Liver (tissue), 9 donors: ENCODE data around the gene TMTC1. TPM values are rescaled to one million over a fixed set of nuclear protein-coding genes. Genes with fewer than 3 reads are reported as not detected.

Source experiments
- DNase-seq: peaks from one replicate; pipeline ENCODE4 v3.0.0-alpha.2; 2017; ENCODE audit warnings: low spot score
- H3K27ac ChIP-seq, 2 donors: one replicate each; pipeline ENCODE4 v1.7.0; 2013; ENCODE audit warnings: inconsistent platforms in 2 of 2, low read length in 2 of 2, control low read depth in 1 of 2, low read depth in 1 of 2, mild to moderate bottlenecking in 1 of 2
- H3K27me3 ChIP-seq, 4 donors: one replicate each; pipeline versions ENCODE4 v1.6.1 to v1.7.0; 2013; ENCODE audit warnings: low read length in 3 of 4, inconsistent platforms in 1 of 4, mild to moderate bottlenecking in 1 of 4, moderate library complexity in 1 of 4; ENCODE audit not compliant: control insufficient read depth in 4 of 4, insufficient read depth in 4 of 4
- H3K36me3 ChIP-seq, 4 donors: one replicate each; pipeline versions ENCODE4 v1.6.1 to v1.7.0; 2013; ENCODE audit warnings: low read length in 3 of 4, mild to moderate bottlenecking in 3 of 4, low read depth in 1 of 4, moderate library complexity in 1 of 4; ENCODE audit not compliant: control insufficient read depth in 4 of 4, insufficient read depth in 3 of 4
- H3K4me1 ChIP-seq, 4 donors: one replicate each; pipeline versions ENCODE4 v1.6.1 to v1.7.0; 2013; ENCODE audit warnings: low read length in 3 of 4, mild to moderate bottlenecking in 3 of 4, moderate library complexity in 1 of 4; ENCODE audit not compliant: control insufficient read depth in 4 of 4, insufficient read depth in 4 of 4
- H3K4me3 ChIP-seq, 3 donors: one replicate each; pipeline versions ENCODE4 v1.6.1 to v1.7.0; 2013; ENCODE audit warnings: low read length in 3 of 3, control low read depth in 1 of 3, low read depth in 1 of 3, mild to moderate bottlenecking in 1 of 3
- H3K9ac ChIP-seq, 2 donors: one replicate each; pipeline ENCODE4 v1.7.0; 2013; ENCODE audit warnings: low read length in 2 of 2, mild to moderate bottlenecking in 2 of 2, moderate library complexity in 2 of 2, control low read depth in 1 of 2, low read depth in 1 of 2
- H3K9me3 ChIP-seq, 4 donors: one replicate each; pipeline versions ENCODE4 v1.6.1 to v1.7.0; 2013; ENCODE audit warnings: low read length in 3 of 4; ENCODE audit not compliant: control insufficient read depth in 4 of 4
- EGR1 ChIP-seq, 2 donors: IDR thresholded peaks; 2 replicates each; pipeline ENCODE4 v1.6.1; 2016 to 2018; ENCODE audit warnings: antibody characterized with exemption in 2 of 2, low read depth in 2 of 2
- FOXA1 ChIP-seq: IDR thresholded peaks from 2 replicates; pipeline ENCODE4 v1.6.1; 2016; ENCODE audit warnings: antibody characterized with exemption
- FOXA2 ChIP-seq: IDR thresholded peaks from 2 replicates; pipeline ENCODE4 v1.6.1; 2016; ENCODE audit warnings: antibody characterized with exemption
- GABPA ChIP-seq, 2 donors: IDR thresholded peaks in 1 of 2; conservative IDR thresholded peaks in 1 of 2; 2 replicates each; pipeline ENCODE4 v1.6.1; 2016; ENCODE audit warnings: antibody characterized with exemption in 2 of 2, mild to moderate bottlenecking in 1 of 2, moderate library complexity in 1 of 2
- HNF4A ChIP-seq, 2 donors: conservative IDR thresholded peaks; 2 replicates each; pipeline ENCODE4 v1.6.1; 2016; ENCODE audit warnings: antibody characterized with exemption in 2 of 2, mild to moderate bottlenecking in 2 of 2
- HNF4G ChIP-seq: IDR thresholded peaks from 2 replicates; pipeline ENCODE4 v1.6.1; 2016; ENCODE audit warnings: antibody characterized with exemption
- JUND ChIP-seq, 2 donors: IDR thresholded peaks; 2 replicates each; pipeline ENCODE4 v1.6.1; 2016; ENCODE audit warnings: antibody characterized with exemption in 2 of 2
- NR2F2 ChIP-seq: IDR thresholded peaks from 2 replicates; pipeline ENCODE4 v1.6.1; 2016; ENCODE audit warnings: antibody characterized with exemption
- RAD21 ChIP-seq, 2 donors: IDR thresholded peaks; 2 replicates each; pipeline ENCODE4 v1.6.1; 2016; ENCODE audit warnings: antibody characterized with exemption in 2 of 2, mild to moderate bottlenecking in 2 of 2
- RXRA ChIP-seq, 2 donors: IDR thresholded peaks; 2 replicates each; pipeline ENCODE4 v1.6.1; 2017 to 2018; ENCODE audit warnings: antibody characterized with exemption in 2 of 2, mild to moderate bottlenecking in 1 of 2
- SP1 ChIP-seq: IDR thresholded peaks from 2 replicates; pipeline ENCODE4 v1.6.1; 2018; ENCODE audit warnings: antibody characterized with exemption, mild to moderate bottlenecking
- YY1 ChIP-seq: IDR thresholded peaks from 2 replicates; pipeline ENCODE4 v1.6.1; 2016; ENCODE audit warnings: antibody characterized with exemption, mild to moderate bottlenecking
- WGBS: extraction: QIAGEN DNeasy Blood & Tissue Kit; methylation state at CpG from one replicate; pipeline ENCODE4 v1.1.7; 2013; 5-methylcytosine and 5-hydroxymethylcytosine counted together
- polyA plus RNA-seq, 2 donors: library from polyadenylated mRNA; stranded (reverse) in 1 of 2; unstranded in 1 of 2; fragments of 200-250 nt in 1 of 2; fragments of >200 nt in 1 of 2; fragmentation: Nextera tagmentation in 1 of 2; extraction: Ambion mirVana in 1 of 2; gene quantifications; one replicate each; pipeline versions ENCODE4 v1.2.1 to v1.2.3, GENCODE V29; 2013 to 2015
- total RNA-seq, 2 donors: library from RNA; depleted of rRNA; stranded (reverse); fragments of >200 nt; gene quantifications; one replicate each; pipeline ENCODE4 v1.2.3, GENCODE V29; 2014
- TF ChIP-seq, protein P1 (sequence below): IDR thresholded peaks from 2 replicates; pipeline ENCODE4 v1.6.1; 2016; ENCODE audit warnings: antibody characterized with exemption
- TF ChIP-seq, protein P2 (sequence below): IDR thresholded peaks from 2 replicates; pipeline ENCODE4 v1.6.1; 2016; ENCODE audit warnings: antibody characterized with exemption
- TF ChIP-seq, protein P3 (sequence below): IDR thresholded peaks from 2 replicates; pipeline ENCODE4 v1.6.1; 2016; ENCODE audit warnings: antibody characterized with exemption
- TF ChIP-seq, protein P4 (sequence below): IDR thresholded peaks from 2 replicates; pipeline ENCODE4 v1.6.1; 2016; ENCODE audit warnings: antibody characterized with exemption, mild to moderate bottlenecking
- donor health status: healthy.
- donor health status: healthy.
- donor health status: healthy.
- donor health status: healthy.
- donor health status: healthy.

Gene TMTC1
- total and polyA plus RNA-seq, 4 donors = 0.76 to 3.3 (median 2.1) TPM

DNA sequence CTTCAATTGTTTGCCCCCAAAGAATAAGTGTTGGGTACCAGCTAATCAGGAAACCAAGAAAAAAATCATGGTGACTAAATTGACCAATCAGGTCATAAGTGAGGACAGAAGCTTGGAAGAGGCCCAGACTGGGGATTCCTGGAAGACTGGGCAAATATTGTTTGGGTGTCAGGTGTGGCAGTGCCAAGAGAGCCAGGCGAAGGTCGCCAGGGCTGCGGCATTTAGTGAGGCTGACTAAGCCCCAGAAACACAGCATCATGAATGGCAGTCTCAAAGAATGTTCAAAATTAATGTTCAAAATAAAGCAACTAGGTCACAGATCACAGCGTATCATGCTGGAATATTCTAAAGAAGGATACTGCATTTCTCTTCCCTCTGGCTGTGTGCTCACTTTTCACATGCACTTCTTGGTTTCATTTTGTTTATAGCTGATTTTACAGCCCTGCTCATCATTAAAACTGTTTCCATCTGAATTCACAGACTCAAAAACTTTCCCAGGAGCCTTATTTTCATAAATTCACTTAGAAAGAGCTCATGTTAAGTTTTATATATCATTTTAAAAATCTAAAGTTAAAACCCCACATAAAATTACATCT lies 201.0 kb downstream of the TMTC1 start:
- WGBS = 31% methylated on average over 4 of the region's 4 CpGs
- no peaks in the 10 kb centered on the region for H3K9me3 ChIP-seq
- H3K27ac ChIP-seq = peak overlapping the region; percentile 57 to 64
- peak overlapping the region in 1 of 2 donors; percentile 61 for H3K9ac ChIP-seq
- DNase-seq = no peak
- H3K36me3 ChIP-seq = no peaks in the 10 kb centered on the region
- H3K4me1 ChIP-seq = peaks cover 6 to 19% (median 12%) of the 10 kb centered on the region in 4 donors
- TF ChIP-seq, protein P1, sequence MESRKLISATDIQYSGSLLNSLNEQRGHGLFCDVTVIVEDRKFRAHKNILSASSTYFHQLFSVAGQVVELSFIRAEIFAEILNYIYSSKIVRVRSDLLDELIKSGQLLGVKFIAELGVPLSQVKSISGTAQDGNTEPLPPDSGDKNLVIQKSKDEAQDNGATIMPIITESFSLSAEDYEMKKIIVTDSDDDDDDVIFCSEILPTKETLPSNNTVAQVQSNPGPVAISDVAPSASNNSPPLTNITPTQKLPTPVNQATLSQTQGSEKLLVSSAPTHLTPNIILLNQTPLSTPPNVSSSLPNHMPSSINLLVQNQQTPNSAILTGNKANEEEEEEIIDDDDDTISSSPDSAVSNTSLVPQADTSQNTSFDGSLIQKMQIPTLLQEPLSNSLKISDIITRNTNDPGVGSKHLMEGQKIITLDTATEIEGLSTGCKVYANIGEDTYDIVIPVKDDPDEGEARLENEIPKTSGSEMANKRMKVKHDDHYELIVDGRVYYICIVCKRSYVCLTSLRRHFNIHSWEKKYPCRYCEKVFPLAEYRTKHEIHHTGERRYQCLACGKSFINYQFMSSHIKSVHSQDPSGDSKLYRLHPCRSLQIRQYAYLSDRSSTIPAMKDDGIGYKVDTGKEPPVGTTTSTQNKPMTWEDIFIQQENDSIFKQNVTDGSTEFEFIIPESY = peak; percentile 10
- no peak for TF ChIP-seq FOXA2
- peak; percentile 52 to 75 for TF ChIP-seq RXRA (IDR thresholded peaks at IDR 0.05)
- TF ChIP-seq YY1 = no peak
- TF ChIP-seq, protein P2, sequence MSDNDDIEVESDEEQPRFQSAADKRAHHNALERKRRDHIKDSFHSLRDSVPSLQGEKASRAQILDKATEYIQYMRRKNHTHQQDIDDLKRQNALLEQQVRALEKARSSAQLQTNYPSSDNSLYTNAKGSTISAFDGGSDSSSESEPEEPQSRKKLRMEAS = peak; percentile 24
- peak; percentile 47 to 56 for TF ChIP-seq RAD21 (IDR thresholded peaks at IDR 0.05)
- TF ChIP-seq JUND (IDR thresholded peaks at IDR 0.05) = peak in 1 of 2 donors; percentile 39
- TF ChIP-seq NR2F2 = no peak
- TF ChIP-seq FOXA1 = peak; percentile 19
- TF ChIP-seq HNF4A (conservative IDR thresholded peaks at IDR 0.05) = peak; percentile 56 to 70
- TF ChIP-seq EGR1 (IDR thresholded peaks at IDR 0.05; ENCODE audit: low read depth in 2 of 2) = peak in 1 of 2 donors; percentile 25
- peak overlapping the region; percentile 12 to 75 (median 60) for H3K4me3 ChIP-seq
- no peaks in the 10 kb centered on the region for H3K27me3 ChIP-seq

DNA sequence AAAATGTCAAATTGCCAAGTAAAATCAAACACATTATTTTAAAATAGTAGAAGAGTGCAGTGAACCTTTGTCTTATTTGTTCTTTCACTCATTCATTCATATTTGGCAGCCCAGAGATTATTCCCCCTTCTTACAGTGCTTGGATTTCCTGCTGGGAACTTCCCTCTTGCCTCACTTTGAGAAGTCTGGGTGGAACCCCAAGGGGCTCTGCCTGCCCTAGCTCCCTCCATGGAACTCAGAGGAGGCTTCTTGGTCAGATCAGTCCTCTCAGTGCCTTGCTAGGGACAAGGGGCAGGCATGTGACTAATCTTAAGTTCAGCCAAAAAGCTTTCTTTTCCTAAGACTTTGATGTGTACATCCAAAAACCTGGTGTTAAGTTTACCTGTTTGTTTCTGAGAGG lies 201.6 kb downstream of the TMTC1 start:
- H3K9ac ChIP-seq = no peak overlapping the region
- no peaks in the 10 kb centered on the region for H3K27me3 ChIP-seq
- no peak for TF ChIP-seq FOXA1
- no peak for TF ChIP-seq FOXA2
- TF ChIP-seq HNF4G = no peak
- no peak for TF ChIP-seq RXRA (IDR thresholded peaks at IDR 0.05)
- peak overlapping the region; percentile 57 to 64 for H3K27ac ChIP-seq
- H3K4me1 ChIP-seq = peaks cover 6 to 19% (median 12%) of the 10 kb centered on the region in 4 donors
- H3K9me3 ChIP-seq = no peaks in the 10 kb centered on the region
- no peak overlapping the region for H3K4me3 ChIP-seq
- DNase-seq = no peak
- no peaks in the 10 kb centered on the region for H3K36me3 ChIP-seq

DNA sequence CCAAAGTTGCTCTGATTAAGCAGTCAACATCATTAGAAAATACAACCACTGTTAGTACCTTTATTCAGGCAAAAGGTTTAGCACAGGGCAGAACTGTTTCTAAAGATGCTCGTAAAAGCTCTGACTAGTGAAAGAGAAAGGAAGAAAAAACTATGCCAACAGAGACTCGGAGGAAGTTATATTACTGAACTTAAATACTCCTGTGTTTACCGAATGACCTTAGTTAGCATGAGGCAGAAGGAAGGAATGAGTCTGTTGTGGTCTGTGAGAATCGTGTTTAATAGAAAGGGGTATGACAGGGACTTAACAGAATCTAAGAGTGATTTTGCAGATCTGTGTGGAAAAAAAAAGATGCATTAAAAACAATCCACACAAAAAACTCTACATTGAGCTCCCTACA lies 202.1 kb downstream of the TMTC1 start:
- Histone ChIP-seq H3K27ac (no peak overlapping the region), H3K4me3 (no peak overlapping the region), H3K4me1 (peaks cover 6 to 19% (median 12%) of the 10 kb centered on the region in 4 donors), H3K9me3 (no peaks in the 10 kb centered on the region), H3K36me3 (no peaks in the 10 kb centered on the region), H3K9ac (no peak overlapping the region), H3K27me3 (no peaks in the 10 kb centered on the region)
- 57% methylated on average over 4 of the region's 4 CpGs for WGBS
- DNase-seq = no peak
- TF ChIP-seq RAD21 (IDR thresholded peaks at IDR 0.05) = no peak
- TF ChIP-seq, protein P3, sequence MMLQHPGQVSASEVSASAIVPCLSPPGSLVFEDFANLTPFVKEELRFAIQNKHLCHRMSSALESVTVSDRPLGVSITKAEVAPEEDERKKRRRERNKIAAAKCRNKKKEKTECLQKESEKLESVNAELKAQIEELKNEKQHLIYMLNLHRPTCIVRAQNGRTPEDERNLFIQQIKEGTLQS = no peak
- no peak for TF ChIP-seq HNF4G
- no peak for TF ChIP-seq SP1
- no peak for TF ChIP-seq GABPA (IDR thresholded peaks at IDR 0.05 in 1 of 2, conservative IDR thresholded peaks at IDR 0.05 in 1 of 2)
- TF ChIP-seq FOXA1 = no peak
- no peak for TF ChIP-seq FOXA2
- TF ChIP-seq HNF4A (conservative IDR thresholded peaks at IDR 0.05) = no peak
- TF ChIP-seq, protein P4, sequence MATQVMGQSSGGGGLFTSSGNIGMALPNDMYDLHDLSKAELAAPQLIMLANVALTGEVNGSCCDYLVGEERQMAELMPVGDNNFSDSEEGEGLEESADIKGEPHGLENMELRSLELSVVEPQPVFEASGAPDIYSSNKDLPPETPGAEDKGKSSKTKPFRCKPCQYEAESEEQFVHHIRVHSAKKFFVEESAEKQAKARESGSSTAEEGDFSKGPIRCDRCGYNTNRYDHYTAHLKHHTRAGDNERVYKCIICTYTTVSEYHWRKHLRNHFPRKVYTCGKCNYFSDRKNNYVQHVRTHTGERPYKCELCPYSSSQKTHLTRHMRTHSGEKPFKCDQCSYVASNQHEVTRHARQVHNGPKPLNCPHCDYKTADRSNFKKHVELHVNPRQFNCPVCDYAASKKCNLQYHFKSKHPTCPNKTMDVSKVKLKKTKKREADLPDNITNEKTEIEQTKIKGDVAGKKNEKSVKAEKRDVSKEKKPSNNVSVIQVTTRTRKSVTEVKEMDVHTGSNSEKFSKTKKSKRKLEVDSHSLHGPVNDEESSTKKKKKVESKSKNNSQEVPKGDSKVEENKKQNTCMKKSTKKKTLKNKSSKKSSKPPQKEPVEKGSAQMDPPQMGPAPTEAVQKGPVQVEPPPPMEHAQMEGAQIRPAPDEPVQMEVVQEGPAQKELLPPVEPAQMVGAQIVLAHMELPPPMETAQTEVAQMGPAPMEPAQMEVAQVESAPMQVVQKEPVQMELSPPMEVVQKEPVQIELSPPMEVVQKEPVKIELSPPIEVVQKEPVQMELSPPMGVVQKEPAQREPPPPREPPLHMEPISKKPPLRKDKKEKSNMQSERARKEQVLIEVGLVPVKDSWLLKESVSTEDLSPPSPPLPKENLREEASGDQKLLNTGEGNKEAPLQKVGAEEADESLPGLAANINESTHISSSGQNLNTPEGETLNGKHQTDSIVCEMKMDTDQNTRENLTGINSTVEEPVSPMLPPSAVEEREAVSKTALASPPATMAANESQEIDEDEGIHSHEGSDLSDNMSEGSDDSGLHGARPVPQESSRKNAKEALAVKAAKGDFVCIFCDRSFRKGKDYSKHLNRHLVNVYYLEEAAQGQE = no peak
